ENCODE data around the gene HOXC9. TPM values are rescaled to one million over a fixed set of nuclear protein-coding genes. Genes with fewer than 3 reads are reported as not detected.
A peak's percentile ranks its signal among the peaks of the same experiment; 100 is the strongest.

The HOXC9 gene
- total RNA-seq, 1 experiment from 2014 or later, result not detected

GRCh38 chr12:54051026-54051842 lies 51.3 kb downstream of the HOXC9 start (continued):
- TF ChIP-seq ZNF281 (CRISPR knock-in tag; IDR thresholded peaks at IDR 0.05) (no peak), FOXP1 (CRISPR knock-in tag; IDR thresholded peaks at IDR 0.05; ENCODE audit: borderline replicate concordance) (no peak), ETV6 (CRISPR knock-in tag; IDR thresholded peaks at IDR 0.05) (no peak)

- DNase-seq (ENCODE audit: low spot score) (no peak), ATAC-seq (no peak)
- POLR2A ChIA-PET, result interaction anchor here (0.7 kb wide), 1 partner anchor 24 kb away, joined by 6 read pairs; no protein-coding TSS in a partner anchor
- Mint-ChIP-seq H3K27ac (no peak overlapping the region), H3K4me1 (peaks cover 61% of the 10 kb centered on the region), H3K9me3 (no peaks in the 10 kb centered on the region), H3K27me3 (ENCODE audit: low read depth) (peaks cover 100% of the 10 kb centered on the region), H3K4me3 (peak overlapping the region; percentile 37; the same call in 1 of the 2 replicates), H3K36me3 (no peaks in the 10 kb centered on the region)
- CTCF ChIA-PET, result interaction anchor here (1.1 to 3.0 kb wide), 11 partner anchors 18 to 295 kb away, joined by 5 to 24 read pairs (median 9); partner anchors contain the start of genes HOXC10 and HOXC5
- TF ChIP-seq ESRRA (CRISPR knock-in tag; IDR thresholded peaks at IDR 0.05; ENCODE audit: borderline replicate concordance) (no peak), MLX (CRISPR knock-in tag; IDR thresholded peaks at IDR 0.05) (no peak), PRDM15 (CRISPR knock-in tag; IDR thresholded peaks at IDR 0.05) (no peak), E2F1 (CRISPR knock-in tag; IDR thresholded peaks at IDR 0.05) (no peak), ZNF263 (CRISPR knock-in tag; IDR thresholded peaks at IDR 0.05; ENCODE audit: low read depth) (no peak), ZNF121 (CRISPR knock-in tag; IDR thresholded peaks at IDR 0.05) (no peak), IRF2 (CRISPR knock-in tag; IDR thresholded peaks at IDR 0.05; ENCODE audit: borderline replicate concordance, low read depth) (no peak), ZNF219 (CRISPR knock-in tag; IDR thresholded peaks at IDR 0.05; ENCODE audit: borderline replicate concordance) (no peak)
Measured at GRCh38 chr12:54051874-54052437, 52.0 kb downstream of the HOXC9 start.

GRCh38 chr12:54052438-54053002 lies 52.6 kb downstream of the HOXC9 start:
- H3K9me3 Mint-ChIP-seq, result no peaks in the 10 kb centered on the region
- peaks cover 58% of the 10 kb centered on the region for H3K4me1 Mint-ChIP-seq
- no peak for DNase-seq (ENCODE audit: low spot score)
- peaks cover 100% of the 10 kb centered on the region for H3K27me3 Mint-ChIP-seq (ENCODE audit: low read depth)
- TF ChIP-seq SMAD3 (CRISPR knock-in tag; IDR thresholded peaks at IDR 0.05; ENCODE audit: borderline replicate concordance), result no peak
- no peak for TF ChIP-seq ATF6 (CRISPR knock-in tag; IDR thresholded peaks at IDR 0.05)
- no peak for TF ChIP-seq ZNF138 (CRISPR knock-in tag; conservative IDR thresholded peaks at IDR 0.05)
- TF ChIP-seq SMAD4 (CRISPR knock-in tag; IDR thresholded peaks at IDR 0.05), result no peak
- no peak for TF ChIP-seq TEAD1 (CRISPR knock-in tag; IDR thresholded peaks at IDR 0.05)
- TF ChIP-seq TCF7 (CRISPR knock-in tag; IDR thresholded peaks at IDR 0.05; ENCODE audit: low read depth), result no peak
- TF ChIP-seq KAT7 (CRISPR knock-in tag; IDR thresholded peaks at IDR 0.05; ENCODE audit: borderline replicate concordance), result no peak
- TF ChIP-seq SP1 (CRISPR knock-in tag; conservative IDR thresholded peaks at IDR 0.05), result no peak
- peak overlapping the region; percentile 64 for H3K4me3 Mint-ChIP-seq
- no peak overlapping the region for H3K27ac Mint-ChIP-seq
- ATAC-seq, result no peak
- CTCF ChIA-PET, result interaction anchor here (0.6 to 3.0 kb wide), 13 partner anchors 9 to 295 kb away, joined by 3 to 24 read pairs (median 6); partner anchors contain the start of genes HOXC5 and SMUG1
- no peaks in the 10 kb centered on the region for H3K36me3 Mint-ChIP-seq
- POLR2A ChIA-PET, result interaction anchor here (0.7 to 1.1 kb wide), 2 partner anchors 23 to 60 kb away, joined by 3 to 6 read pairs; no protein-coding TSS in a partner anchor

All from WTC11 (cell line).